ENCODE measurements around the gene RASGEF1B. TPM values are rescaled to one million over a fixed set of nuclear protein-coding genes. Genes with fewer than 3 reads are reported as not detected.

The RASGEF1B gene
- total and polyA plus RNA-seq, 5 donors from 2014 or later: 1.1 to 28.0 (median 2.4) TPM

GRCh38 chr4:81495345-81495744, 23.6 kb upstream of the RASGEF1B start:
- Mint-ChIP-seq H3K27ac (peak overlapping the region in 2 of 3 donors; percentile 11 to 67), H3K9me3 (peaks cover 0 to 5% (median 3%) of the 10 kb centered on the region in 7 donors)
- H3K4me1 ChIP-seq (ENCODE audit: control insufficient read depth, insufficient read depth, low read length, poor library complexity, severe bottlenecking): peaks cover 27% of the 10 kb centered on the region

GRCh38 chr4:81494031-81494431, 22.3 kb upstream of the RASGEF1B start:
- Histone ChIP-seq H3K4me3 (ENCODE audit: low read depth, low read length) (peak overlapping the region; percentile 79), H3K27me3 (ENCODE audit: control insufficient read depth, insufficient read depth, low read length) (no peaks in the 10 kb centered on the region), H3K27ac (ENCODE audit: insufficient read depth, low read length, poor library complexity, severe bottlenecking) (peak overlapping the region; percentile 43), H3K36me3 (ENCODE audit: control insufficient read depth, insufficient read depth, low read length) (no peaks in the 10 kb centered on the region), H3K4me1 (ENCODE audit: control insufficient read depth, insufficient read depth, low read length, poor library complexity, severe bottlenecking) (peaks cover 27% of the 10 kb centered on the region), H3K9me3 (ENCODE audit: control insufficient read depth in 2 of 2, low read length in 2 of 2) (no peaks in the 10 kb centered on the region)
- H3K4me3 Mint-ChIP-seq: peak overlapping the region; percentile 38 to 79 (median 73)
- H3K27me3 Mint-ChIP-seq: no peaks in the 10 kb centered on the region
- H3K4me1 Mint-ChIP-seq: peaks cover 20 to 40% (median 32%) of the 10 kb centered on the region in 4 donors
- ATAC-seq (ENCODE audit: low read depth in 2 of 2): peak in 1 of 2 donors; percentile 56
- DNase-seq: peak in 2 of 3 donors; percentile 28 to 65
- peak overlapping the region; percentile 85 to 93 (median 85) for H3K27ac Mint-ChIP-seq
- peaks cover 4% of the 10 kb centered on the region for H3K36me3 Mint-ChIP-seq
- peaks cover 0 to 9% (median 3%) of the 10 kb centered on the region in 7 donors for H3K9me3 Mint-ChIP-seq

More at GRCh38 chr4:81495345-81495744, 23.6 kb upstream of the RASGEF1B start:
- Histone ChIP-seq H3K9me3 (ENCODE audit: control insufficient read depth in 2 of 2, low read length in 2 of 2) (no peaks in the 10 kb centered on the region), H3K4me3 (ENCODE audit: low read depth, low read length) (no peak overlapping the region), H3K27me3 (ENCODE audit: control insufficient read depth, insufficient read depth, low read length) (no peaks in the 10 kb centered on the region), H3K27ac (ENCODE audit: insufficient read depth, low read length, poor library complexity, severe bottlenecking) (no peak overlapping the region), H3K36me3 (ENCODE audit: control insufficient read depth, insufficient read depth, low read length) (no peaks in the 10 kb centered on the region)
- Mint-ChIP-seq H3K4me3 (peak overlapping the region in 1 of 4 donors; percentile 25), H3K4me1 (peaks cover 20 to 40% (median 33%) of the 10 kb centered on the region in 4 donors), H3K27me3 (no peaks in the 10 kb centered on the region), H3K36me3 (peaks cover 4% of the 10 kb centered on the region)
- ATAC-seq (ENCODE audit: low read depth in 2 of 2) (no peak), DNase-seq (no peak)

- ATAC-seq (ENCODE audit: low read depth in 2 of 2) (no peak), DNase-seq (no peak)
- Histone ChIP-seq H3K27me3 (ENCODE audit: control insufficient read depth, insufficient read depth, low read length) (no peaks in the 10 kb centered on the region), H3K4me3 (ENCODE audit: low read depth, low read length) (peak overlapping the region; percentile 20), H3K36me3 (ENCODE audit: control insufficient read depth, insufficient read depth, low read length) (no peaks in the 10 kb centered on the region), H3K9me3 (ENCODE audit: control insufficient read depth in 2 of 2, low read length in 2 of 2) (no peaks in the 10 kb centered on the region), H3K4me1 (ENCODE audit: control insufficient read depth, insufficient read depth, low read length, poor library complexity, severe bottlenecking) (peaks cover 27% of the 10 kb centered on the region), H3K27ac (ENCODE audit: insufficient read depth, low read length, poor library complexity, severe bottlenecking) (peak overlapping the region; percentile 73)
- Mint-ChIP-seq H3K27ac (peak overlapping the region; percentile 20 to 79 (median 56)), H3K9me3 (peaks cover 0 to 9% (median 5%) of the 10 kb centered on the region in 7 donors), H3K36me3 (peaks cover 4% of the 10 kb centered on the region), H3K4me3 (peak overlapping the region in 3 of 4 donors; percentile 18 to 73 (median 42)), H3K4me1 (peaks cover 20 to 40% (median 32%) of the 10 kb centered on the region in 4 donors), H3K27me3 (no peaks in the 10 kb centered on the region)
Measured at GRCh38 chr4:81492606-81493230, 21.0 kb upstream of the RASGEF1B start.

DNA sequence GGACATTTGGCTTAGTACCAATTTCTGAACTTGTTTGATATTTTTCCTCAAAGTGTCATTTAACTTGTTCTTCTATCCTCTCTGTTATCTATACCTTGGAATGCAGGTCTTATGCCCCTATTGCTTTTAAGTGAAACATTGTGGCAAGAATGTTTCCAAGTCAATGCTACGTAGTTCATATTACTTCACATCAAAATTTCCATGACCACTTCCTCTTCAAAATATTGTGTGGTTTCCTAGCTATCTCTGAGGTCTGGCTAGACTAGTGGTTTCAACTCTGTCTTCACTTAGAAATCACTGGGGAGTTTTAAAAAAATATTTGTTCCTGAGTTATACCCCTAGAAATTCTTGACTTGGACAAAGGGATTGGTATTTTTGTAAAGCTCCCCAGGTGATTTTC, 20.2 kb upstream of the RASGEF1B start:
- peak overlapping the region; percentile 20 for H3K4me3 ChIP-seq (ENCODE audit: low read depth, low read length)
- H3K9me3 ChIP-seq (ENCODE audit: control insufficient read depth in 2 of 2, low read length in 2 of 2): no peaks in the 10 kb centered on the region
- H3K27me3 ChIP-seq (ENCODE audit: control insufficient read depth, insufficient read depth, low read length): no peaks in the 10 kb centered on the region
- H3K36me3 Mint-ChIP-seq: peaks cover 4% of the 10 kb centered on the region
- H3K27ac Mint-ChIP-seq: peak overlapping the region; percentile 20 to 83 (median 56)
- DNase-seq (peak in 2 of 3 donors; percentile 51 to 77), ATAC-seq (ENCODE audit: low read depth in 2 of 2) (peak; percentile 68 to 71)
- peak overlapping the region in 3 of 4 donors; percentile 25 to 47 (median 42) for H3K4me3 Mint-ChIP-seq
- peaks cover 20 to 40% (median 32%) of the 10 kb centered on the region in 4 donors for H3K4me1 Mint-ChIP-seq
- H3K4me1 ChIP-seq (ENCODE audit: control insufficient read depth, insufficient read depth, low read length, poor library complexity, severe bottlenecking): peaks cover 27% of the 10 kb centered on the region
- no peaks in the 10 kb centered on the region for H3K27me3 Mint-ChIP-seq
- H3K9me3 Mint-ChIP-seq: peaks cover 0 to 9% (median 5%) of the 10 kb centered on the region in 7 donors
- H3K27ac ChIP-seq (ENCODE audit: insufficient read depth, low read length, poor library complexity, severe bottlenecking): peak overlapping the region; percentile 73
- no peaks in the 10 kb centered on the region for H3K36me3 ChIP-seq (ENCODE audit: control insufficient read depth, insufficient read depth, low read length)

DNA sequence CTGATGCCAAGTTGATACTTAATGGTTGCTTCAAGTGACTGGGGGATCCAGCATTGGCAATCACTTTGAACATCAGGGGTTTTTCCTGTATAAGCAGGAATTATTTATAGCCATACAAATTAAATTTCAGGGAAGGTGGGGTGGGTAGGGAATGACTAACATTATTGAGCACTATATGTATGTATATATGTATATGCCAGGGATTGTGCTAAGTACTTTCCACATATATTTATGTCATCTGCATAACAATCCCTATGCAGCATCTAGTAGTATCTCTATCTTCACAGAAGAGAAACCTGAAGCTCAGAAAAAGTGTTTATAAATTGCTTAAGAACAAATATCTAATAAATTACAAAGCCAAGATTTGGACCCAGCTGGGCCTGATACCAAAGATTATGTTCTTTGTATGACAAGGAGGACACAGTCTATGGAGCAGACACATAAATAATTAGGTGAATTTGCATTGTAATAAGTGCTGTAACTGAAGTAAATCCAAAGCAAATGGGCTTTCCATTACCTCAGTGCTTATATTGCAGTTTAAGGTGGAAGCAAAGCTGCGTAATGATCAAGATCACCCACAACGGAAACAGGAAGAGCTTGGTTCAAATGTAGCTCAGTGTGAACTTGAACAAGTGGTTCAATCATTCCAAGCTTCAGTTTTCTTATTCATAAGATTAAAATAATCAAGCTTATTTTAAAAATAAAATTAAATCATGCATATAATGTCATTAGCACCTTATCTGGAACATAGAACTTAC, 18.9 kb upstream of the RASGEF1B start:
- Histone ChIP-seq H3K36me3 (ENCODE audit: control insufficient read depth, insufficient read depth, low read length) (no peaks in the 10 kb centered on the region), H3K9me3 (ENCODE audit: control insufficient read depth in 2 of 2, low read length in 2 of 2) (no peaks in the 10 kb centered on the region), H3K4me3 (ENCODE audit: low read depth, low read length) (no peak overlapping the region), H3K27ac (ENCODE audit: insufficient read depth, low read length, poor library complexity, severe bottlenecking) (peak overlapping the region; percentile 18), H3K27me3 (ENCODE audit: control insufficient read depth, insufficient read depth, low read length) (no peaks in the 10 kb centered on the region), H3K4me1 (ENCODE audit: control insufficient read depth, insufficient read depth, low read length, poor library complexity, severe bottlenecking) (peaks cover 27% of the 10 kb centered on the region)
- Mint-ChIP-seq H3K9me3 (peaks cover 0 to 9% (median 5%) of the 10 kb centered on the region in 7 donors), H3K27me3 (no peaks in the 10 kb centered on the region), H3K27ac (peak overlapping the region in 2 of 3 donors; percentile 56 to 85), H3K4me3 (no peak overlapping the region), H3K4me1 (peaks cover 20 to 40% (median 32%) of the 10 kb centered on the region in 4 donors), H3K36me3 (peaks cover 4% of the 10 kb centered on the region)
- DNase-seq (peak in 2 of 3 donors; percentile 12 to 14), ATAC-seq (ENCODE audit: low read depth in 2 of 2) (no peak)

GRCh38 chr4:81486502-81486901, 14.8 kb upstream of the RASGEF1B start:
- H3K4me3 Mint-ChIP-seq: no peak overlapping the region
- no peak for DNase-seq

GRCh38 chr4:81485310-81485980, 13.7 kb upstream of the RASGEF1B start:
- no peak for ATAC-seq (ENCODE audit: low read depth in 2 of 2)
- no peaks in the 10 kb centered on the region for H3K4me1 ChIP-seq (ENCODE audit: control insufficient read depth, insufficient read depth, low read length, poor library complexity, severe bottlenecking)
- Mint-ChIP-seq H3K27ac (no peak overlapping the region), H3K9me3 (peaks cover 0 to 5% (median 2%) of the 10 kb centered on the region in 7 donors), H3K4me3 (no peak overlapping the region), H3K36me3 (no peaks in the 10 kb centered on the region), H3K4me1 (peaks cover 0 to under 1% (median under 1%) of the 10 kb centered on the region in 4 donors), H3K27me3 (peaks cover 5% of the 10 kb centered on the region)
- DNase-seq: no peak
- H3K27me3 ChIP-seq (ENCODE audit: control insufficient read depth, insufficient read depth, low read length): no peaks in the 10 kb centered on the region
- no peaks in the 10 kb centered on the region for H3K9me3 ChIP-seq (ENCODE audit: control insufficient read depth in 2 of 2, low read length in 2 of 2)
- no peak overlapping the region for H3K27ac ChIP-seq (ENCODE audit: insufficient read depth, low read length, poor library complexity, severe bottlenecking)
- no peak overlapping the region for H3K4me3 ChIP-seq (ENCODE audit: low read depth, low read length)
- H3K36me3 ChIP-seq (ENCODE audit: control insufficient read depth, insufficient read depth, low read length): no peaks in the 10 kb centered on the region

More at GRCh38 chr4:81486502-81486901, 14.8 kb upstream of the RASGEF1B start:
- Mint-ChIP-seq H3K4me1 (peaks cover under 1 to 8% (median 5%) of the 10 kb centered on the region in 4 donors), H3K27me3 (peaks cover 5% of the 10 kb centered on the region), H3K36me3 (no peaks in the 10 kb centered on the region), H3K9me3 (peaks cover 0 to 5% (median 3%) of the 10 kb centered on the region in 7 donors), H3K27ac (no peak overlapping the region)
- Histone ChIP-seq H3K27me3 (ENCODE audit: control insufficient read depth, insufficient read depth, low read length) (no peaks in the 10 kb centered on the region), H3K27ac (ENCODE audit: insufficient read depth, low read length, poor library complexity, severe bottlenecking) (no peak overlapping the region), H3K4me3 (ENCODE audit: low read depth, low read length) (no peak overlapping the region), H3K4me1 (ENCODE audit: control insufficient read depth, insufficient read depth, low read length, poor library complexity, severe bottlenecking) (no peaks in the 10 kb centered on the region), H3K9me3 (ENCODE audit: control insufficient read depth in 2 of 2, low read length in 2 of 2) (no peaks in the 10 kb centered on the region), H3K36me3 (ENCODE audit: control insufficient read depth, insufficient read depth, low read length) (no peaks in the 10 kb centered on the region)
- ATAC-seq (ENCODE audit: low read depth in 2 of 2): no peak
